Measurements from ENCODE around the gene TBX22.

TBX22 gene, protein sequence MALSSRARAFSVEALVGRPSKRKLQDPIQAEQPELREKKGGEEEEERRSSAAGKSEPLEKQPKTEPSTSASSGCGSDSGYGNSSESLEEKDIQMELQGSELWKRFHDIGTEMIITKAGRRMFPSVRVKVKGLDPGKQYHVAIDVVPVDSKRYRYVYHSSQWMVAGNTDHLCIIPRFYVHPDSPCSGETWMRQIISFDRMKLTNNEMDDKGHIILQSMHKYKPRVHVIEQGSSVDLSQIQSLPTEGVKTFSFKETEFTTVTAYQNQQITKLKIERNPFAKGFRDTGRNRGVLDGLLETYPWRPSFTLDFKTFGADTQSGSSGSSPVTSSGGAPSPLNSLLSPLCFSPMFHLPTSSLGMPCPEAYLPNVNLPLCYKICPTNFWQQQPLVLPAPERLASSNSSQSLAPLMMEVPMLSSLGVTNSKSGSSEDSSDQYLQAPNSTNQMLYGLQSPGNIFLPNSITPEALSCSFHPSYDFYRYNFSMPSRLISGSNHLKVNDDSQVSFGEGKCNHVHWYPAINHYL

DNA sequence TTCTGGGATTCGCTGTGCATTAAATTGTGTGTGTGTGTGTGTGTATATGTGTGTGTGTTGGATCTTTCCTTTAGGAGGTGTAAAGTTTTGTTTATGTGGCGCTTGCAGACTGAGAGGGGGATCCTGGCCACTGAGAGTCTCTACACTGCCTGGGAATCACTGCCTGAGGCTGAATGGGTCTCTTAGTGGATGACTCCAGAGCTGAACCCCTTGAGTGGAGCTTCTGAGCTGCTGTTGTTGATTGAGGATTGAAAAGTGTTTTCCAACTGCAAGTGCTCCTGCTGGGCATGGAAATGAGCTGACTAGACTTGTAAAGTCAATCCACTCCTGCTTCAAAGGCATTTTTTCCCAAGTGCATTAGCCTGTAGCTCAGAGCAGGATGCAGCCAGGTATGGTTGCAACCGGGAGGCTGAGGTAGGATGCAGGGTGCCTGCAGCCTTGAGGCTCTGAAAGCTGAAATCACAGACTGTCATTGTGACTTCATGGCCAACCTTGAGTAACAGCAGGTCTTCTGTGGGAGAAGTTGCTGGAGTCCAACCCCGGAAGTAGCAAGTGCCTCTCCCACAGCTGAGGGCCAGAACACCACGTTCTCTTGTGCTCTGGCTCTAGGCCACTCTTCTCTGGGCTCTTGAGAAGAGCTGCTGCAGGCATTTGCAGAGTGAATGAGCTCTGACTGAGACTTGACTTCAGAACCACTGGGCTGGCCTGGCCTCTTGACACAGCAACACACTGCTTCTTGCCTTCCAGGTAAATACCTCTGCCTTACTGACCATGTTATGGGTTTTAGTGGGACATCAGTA is at the start of gene TBX22:
Gene TBX22 (plus strand): TSS at position 613 of the 800 bp plus-strand sequence. CDS start 7,517 bp downstream, outside the sequence.
- H3K4me3 ChIP-seq (ENCODE audit: low read depth, low read length), result no peak within 1 kb of the TSS
- in situ Hi-C loops (cut with HindIII; ENCODE audit: low sequenced_read_pairs), result no loop called here
- no peak for DNase-seq (ENCODE audit: low read depth)
- TF ChIP-seq, protein P1, sequence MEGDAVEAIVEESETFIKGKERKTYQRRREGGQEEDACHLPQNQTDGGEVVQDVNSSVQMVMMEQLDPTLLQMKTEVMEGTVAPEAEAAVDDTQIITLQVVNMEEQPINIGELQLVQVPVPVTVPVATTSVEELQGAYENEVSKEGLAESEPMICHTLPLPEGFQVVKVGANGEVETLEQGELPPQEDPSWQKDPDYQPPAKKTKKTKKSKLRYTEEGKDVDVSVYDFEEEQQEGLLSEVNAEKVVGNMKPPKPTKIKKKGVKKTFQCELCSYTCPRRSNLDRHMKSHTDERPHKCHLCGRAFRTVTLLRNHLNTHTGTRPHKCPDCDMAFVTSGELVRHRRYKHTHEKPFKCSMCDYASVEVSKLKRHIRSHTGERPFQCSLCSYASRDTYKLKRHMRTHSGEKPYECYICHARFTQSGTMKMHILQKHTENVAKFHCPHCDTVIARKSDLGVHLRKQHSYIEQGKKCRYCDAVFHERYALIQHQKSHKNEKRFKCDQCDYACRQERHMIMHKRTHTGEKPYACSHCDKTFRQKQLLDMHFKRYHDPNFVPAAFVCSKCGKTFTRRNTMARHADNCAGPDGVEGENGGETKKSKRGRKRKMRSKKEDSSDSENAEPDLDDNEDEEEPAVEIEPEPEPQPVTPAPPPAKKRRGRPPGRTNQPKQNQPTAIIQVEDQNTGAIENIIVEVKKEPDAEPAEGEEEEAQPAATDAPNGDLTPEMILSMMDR (IDR thresholded peaks at IDR 0.05; ENCODE audit: low read depth, low read length, missing control alignments), result no peak

DNA sequence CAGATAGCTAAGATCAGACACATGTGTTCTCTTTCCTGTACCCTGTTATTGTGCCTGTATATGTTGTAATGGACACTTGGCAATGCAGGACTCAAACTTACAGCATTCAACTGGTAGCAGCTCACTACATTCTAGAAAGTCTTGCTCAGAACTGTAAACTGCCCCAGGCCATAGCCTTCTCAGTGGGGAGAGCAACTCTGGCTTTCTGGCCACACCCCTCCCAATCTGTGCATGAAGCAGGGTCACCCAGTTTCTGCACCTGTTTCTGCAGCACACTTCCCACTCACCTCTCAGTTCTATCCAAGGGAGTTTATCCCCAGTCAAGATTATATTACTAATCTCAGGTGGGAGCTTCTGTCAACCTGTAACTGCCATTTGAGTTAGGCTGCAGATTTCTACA is 38.9 kb upstream of the TBX22 start:
- no peak overlapping the region for H3K4me3 ChIP-seq (ENCODE audit: low read depth, low read length)
- DNase-seq (ENCODE audit: low read depth), result no peak
- in situ Hi-C loops (cut with HindIII; ENCODE audit: low sequenced_read_pairs), result no loop called here
- TF ChIP-seq, protein P1 (IDR thresholded peaks at IDR 0.05; ENCODE audit: low read depth, low read length, missing control alignments), result no peak

DNA sequence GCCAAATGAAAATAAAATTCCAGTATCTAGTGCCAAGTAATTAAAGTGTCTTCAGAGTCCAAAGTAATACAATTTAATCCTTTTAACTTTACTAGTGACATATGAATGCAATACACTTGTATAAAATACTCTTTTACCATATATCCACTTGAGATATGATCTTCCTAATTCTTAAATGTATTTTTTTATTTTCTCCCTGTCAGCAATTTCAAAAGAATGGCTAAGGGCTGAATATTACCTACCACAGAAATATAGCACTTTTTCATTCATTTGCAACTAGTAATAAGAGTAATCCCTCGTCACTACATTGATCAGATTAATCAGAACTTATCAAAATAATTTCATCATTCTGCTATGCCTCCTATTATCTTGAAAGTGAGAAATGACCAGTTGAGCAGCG is 10.1 kb upstream of the TBX22 start:
- DNase-seq (ENCODE audit: low read depth), result no peak
- in situ Hi-C loops (cut with HindIII; ENCODE audit: low sequenced_read_pairs), result no loop called here
- H3K4me3 ChIP-seq (ENCODE audit: low read depth, low read length), result no peak overlapping the region
- TF ChIP-seq, protein P1 (IDR thresholded peaks at IDR 0.05; ENCODE audit: low read depth, low read length, missing control alignments), result no peak

DNA sequence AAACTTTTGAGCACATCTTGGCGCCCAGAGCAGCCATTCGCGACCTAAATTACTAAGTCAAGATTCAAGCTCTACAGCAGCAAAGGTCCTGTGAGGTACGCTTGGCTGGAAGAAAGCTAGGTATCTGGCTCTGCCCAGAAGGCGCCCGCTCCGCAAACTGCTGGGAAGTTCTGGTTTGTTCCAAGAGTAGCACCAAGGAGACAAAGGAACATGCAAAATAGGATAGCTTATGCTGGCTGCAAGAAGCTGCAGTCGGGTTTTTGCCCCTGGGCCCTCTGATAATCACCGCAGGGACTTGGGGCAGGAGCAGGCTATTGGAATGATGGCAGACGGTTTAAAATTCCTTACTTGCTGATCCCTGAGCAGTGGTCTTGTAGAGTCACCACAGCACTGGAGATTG is 3.0 kb upstream of the TBX22 start:
- H3K4me3 ChIP-seq (ENCODE audit: low read depth, low read length), result no peak overlapping the region
- DNase-seq (ENCODE audit: low read depth), result no peak
- in situ Hi-C loops (cut with HindIII; ENCODE audit: low sequenced_read_pairs), result no loop called here
- TF ChIP-seq, protein P1 (IDR thresholded peaks at IDR 0.05; ENCODE audit: low read depth, low read length, missing control alignments), result no peak

DNA sequence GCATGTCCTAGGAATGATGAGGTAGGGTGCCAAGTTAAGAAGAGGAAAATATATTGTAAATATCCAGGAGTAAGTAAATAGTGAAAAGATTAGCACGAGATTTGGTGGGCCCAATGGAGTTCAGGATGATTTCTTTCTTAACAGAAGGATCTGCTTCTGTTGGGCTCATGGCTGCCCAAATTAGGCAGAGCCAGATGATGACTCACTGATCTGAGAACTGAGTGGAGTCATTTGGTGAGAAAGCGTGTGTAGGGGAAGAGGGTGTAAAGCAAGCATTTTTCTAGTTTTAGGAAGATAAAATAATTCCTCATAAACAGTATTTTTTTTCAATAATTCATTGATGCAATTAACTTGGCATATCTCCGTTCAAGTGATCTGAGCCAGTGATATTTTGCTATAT is 1.6 kb downstream of the TBX22 start:
- DNase-seq (ENCODE audit: low read depth), result no peak
- in situ Hi-C loops (cut with HindIII; ENCODE audit: low sequenced_read_pairs), result no loop called here
- H3K4me3 ChIP-seq (ENCODE audit: low read depth, low read length), result no peak overlapping the region
- TF ChIP-seq, protein P1 (IDR thresholded peaks at IDR 0.05; ENCODE audit: low read depth, low read length, missing control alignments), result no peak

DNA sequence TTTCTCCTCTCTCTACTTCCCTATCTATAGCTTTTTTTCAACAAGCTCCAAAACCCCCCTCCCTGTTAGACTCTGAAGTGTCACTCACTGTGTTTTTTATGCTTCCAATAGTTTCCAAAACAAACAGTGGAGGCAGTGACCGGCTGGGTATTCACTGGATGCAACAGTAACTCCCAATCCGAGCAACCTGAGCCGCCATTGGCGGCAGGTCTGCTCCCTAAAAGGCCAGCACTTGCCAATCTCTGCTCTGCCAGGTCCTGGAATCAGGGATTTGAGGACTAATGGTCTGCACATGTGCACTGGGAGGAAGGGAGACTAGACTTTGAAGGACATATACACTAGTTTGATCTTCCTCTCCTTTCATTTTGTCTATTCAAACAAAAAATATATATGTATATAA is 7.1 kb downstream of the TBX22 start:
- H3K4me3 ChIP-seq (ENCODE audit: low read depth, low read length), result no peak overlapping the region
- in situ Hi-C loops (cut with HindIII; ENCODE audit: low sequenced_read_pairs), result no loop called here
- TF ChIP-seq, protein P1 (IDR thresholded peaks at IDR 0.05; ENCODE audit: low read depth, low read length, missing control alignments), result no peak
- DNase-seq (ENCODE audit: low read depth), result no peak
